NCI-H1930 (cell line): ENCODE measurements around the gene UPF2.
"Not testable (repeated sequence)": the region's sequence is repeated elsewhere in the genome, so short reads cannot be mapped to it uniquely, and the experiment has no call there.

Experiments used
- DNase-seq, 2 experiments: peaks; one replicate each; lab custom pipeline; 2025; lab: John Stamatoyannopoulos, UW

UPF2 gene

DNA sequence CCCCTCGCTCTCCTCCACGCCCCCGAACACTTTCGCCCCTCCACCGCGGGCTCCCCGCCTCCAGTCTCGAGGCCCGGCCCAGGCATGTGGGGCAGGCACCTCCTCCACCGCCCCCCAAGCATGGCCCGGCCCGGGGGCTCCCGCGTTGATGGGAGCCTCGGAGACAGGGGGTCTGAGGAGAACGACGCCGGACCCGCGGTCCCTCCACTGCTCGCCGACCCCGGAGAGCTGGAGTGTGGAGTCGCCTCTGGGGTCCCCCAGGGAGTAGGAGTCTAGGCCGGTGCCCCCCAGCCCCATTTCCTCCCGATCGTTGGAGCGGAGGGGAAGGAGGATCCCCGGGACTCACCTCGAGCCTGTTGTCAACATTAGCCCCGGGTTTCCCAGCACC lies 206 bp downstream of the UPF2 start:
- DNase-seq = no peak

DNA sequence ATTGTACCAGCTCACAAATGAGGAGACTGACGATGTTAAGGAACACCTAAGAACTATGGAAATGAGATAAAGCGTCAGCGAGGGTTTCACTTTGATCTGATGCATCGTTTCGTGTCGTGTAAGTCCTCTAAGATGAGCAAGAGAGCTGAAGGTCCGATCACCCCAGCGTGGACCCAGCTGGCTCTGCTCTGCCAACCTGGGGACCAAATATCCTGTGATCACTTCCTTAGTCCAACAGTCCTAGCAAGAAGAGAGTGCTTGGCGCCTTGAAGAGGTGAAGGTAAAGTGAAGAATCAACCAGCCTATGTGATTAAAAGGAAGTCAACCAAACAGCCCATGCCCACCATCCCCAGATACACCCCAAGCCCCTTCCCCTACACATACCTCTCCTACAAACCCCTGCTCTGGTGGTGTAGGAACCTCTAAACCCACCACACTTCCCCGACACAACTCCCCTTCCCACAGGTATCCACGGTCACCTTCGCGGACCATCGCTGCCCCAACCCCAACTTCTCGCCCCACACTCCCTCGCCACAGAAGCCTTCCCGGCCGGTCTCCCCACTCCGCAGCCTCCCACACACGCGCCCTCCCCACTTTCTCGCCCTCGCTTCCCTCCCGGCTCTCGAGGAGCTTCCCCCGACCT lies 722 bp downstream of the UPF2 start:
- no peak for DNase-seq

DNA sequence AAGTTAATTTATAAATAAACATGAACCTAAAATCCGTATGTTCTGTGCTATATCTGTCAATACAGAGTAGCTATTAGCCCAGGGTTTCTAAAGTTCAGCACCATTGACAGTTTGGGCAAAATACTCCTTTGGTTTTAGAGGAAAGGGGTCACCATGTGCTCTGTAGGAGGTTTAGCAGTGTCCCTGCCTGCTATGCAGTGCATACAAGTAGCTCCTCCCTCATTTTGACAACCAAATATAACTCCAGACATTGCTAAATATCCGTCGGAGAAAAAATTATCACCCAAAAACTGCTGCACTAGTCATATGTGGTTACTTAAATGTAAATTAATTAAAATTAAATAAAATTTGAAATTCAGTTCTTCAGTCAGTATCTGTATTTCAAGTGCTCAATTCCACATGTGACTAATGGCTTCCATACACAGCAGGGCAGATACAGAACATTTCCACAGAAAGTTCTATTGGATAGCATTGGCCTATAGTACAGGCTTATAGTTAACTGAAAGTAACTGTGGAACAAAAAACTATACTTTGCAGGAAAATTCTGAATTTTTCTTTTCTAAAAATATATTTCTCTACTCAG lies 6.4 kb downstream of the UPF2 start:
- DNase-seq = no peak

DNA sequence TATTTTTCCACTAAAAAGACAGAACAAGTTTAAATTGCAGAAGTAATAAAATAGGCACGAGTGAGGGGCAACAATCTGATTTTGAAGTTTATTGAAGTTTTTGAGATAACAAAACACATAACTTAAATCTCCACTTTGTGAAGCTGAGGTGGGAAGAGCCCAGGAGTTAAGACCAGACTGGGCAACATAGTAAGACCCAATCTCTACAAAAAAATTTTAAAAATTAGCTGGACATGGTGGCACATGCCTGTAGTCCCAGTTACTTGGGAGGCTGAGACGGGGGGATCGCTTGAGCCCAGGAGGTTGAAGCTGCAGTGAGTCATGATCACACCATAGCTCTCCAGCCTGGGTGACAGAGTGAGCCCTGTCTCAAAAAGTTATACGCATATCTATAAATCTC lies 11.2 kb downstream of the UPF2 start:
- DNase-seq = no peak

DNA sequence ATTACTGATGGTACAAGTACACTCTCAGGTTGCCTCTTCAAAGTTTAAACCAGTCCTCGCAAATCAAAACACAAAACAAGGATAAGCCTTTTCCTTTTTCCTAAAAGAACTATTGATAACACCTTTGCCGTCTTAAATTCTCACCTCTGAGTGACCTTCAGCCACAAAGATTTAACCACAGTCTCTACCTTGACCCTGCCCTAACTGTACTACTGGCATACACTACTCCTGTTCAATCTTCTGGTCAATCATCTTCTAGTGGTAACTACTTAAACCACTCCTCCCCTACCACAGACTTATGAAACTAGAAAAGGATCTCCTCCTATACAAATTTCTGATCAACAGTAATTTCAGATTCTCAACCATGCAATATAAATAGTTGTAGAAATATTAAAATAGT lies 15.1 kb downstream of the UPF2 start:
- DNase-seq = no peak

DNA sequence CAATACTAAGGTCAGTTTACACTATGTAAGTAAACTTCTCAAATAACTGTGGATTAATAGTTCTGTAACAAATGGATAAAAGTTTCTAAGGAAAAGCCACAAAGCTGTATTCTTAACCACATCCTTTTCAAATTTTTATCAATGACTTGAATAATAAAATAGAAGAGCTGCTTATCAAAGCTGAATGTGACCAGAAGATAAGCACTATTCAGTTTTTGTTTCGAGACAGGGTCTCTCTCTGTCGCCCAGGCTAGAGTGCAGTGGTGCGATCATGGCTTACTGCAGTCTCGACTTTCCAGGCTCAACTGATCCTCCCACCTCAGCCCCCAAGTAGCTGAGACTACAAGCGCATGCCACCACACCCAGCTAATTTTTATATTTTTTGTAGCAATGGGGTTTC lies 17.0 kb downstream of the UPF2 start:
- no peak for DNase-seq

DNA sequence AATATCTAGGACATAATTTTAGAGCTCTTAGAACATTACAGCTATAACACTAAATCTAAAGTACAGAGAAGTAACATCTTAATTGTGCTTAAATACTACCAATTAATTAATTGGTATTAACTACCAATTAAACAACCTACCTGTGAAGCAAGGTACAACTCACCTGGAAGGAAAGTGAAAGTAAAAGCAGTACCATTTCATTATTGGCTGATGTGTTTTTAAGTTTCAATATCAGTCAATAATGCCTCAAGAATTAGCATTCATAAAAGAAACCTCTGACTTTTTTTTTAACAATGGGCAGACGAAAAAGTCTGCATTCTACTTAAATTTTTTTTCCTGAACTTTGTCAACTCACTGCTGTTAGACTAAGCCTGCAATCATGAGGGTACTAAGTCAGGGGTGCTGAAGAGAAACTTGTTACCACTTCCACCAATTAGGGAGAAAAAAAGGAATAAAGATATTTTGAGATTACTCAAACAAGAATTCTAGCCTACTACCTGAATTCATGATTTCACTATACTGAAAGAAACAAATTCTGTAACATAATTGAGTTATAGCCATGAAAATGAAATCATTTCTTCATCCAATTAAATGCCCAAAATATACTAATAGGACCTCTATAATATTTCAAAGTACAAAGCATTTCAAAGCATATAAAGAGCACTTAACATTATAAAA lies 19.9 kb downstream of the UPF2 start:
- DNase-seq = no peak

DNA sequence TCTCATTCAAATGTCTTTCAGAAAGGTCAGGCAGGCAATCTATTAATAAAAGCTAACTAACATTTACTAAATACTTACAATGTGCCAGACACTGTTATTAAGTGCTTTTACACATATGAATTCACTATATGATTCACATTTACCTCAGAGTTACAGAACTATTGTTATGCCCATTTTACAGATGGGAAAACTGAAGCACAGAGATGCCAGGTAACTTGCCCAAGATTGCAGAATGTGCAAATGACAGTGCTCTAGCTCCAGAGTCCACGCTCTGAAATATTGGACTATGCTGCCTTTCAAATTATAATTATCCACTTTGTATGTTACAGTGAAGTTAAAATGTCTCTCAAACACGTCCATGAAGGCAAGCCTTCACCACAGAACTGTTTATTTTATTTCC lies 22.0 kb downstream of the UPF2 start:
- DNase-seq = no peak

DNA sequence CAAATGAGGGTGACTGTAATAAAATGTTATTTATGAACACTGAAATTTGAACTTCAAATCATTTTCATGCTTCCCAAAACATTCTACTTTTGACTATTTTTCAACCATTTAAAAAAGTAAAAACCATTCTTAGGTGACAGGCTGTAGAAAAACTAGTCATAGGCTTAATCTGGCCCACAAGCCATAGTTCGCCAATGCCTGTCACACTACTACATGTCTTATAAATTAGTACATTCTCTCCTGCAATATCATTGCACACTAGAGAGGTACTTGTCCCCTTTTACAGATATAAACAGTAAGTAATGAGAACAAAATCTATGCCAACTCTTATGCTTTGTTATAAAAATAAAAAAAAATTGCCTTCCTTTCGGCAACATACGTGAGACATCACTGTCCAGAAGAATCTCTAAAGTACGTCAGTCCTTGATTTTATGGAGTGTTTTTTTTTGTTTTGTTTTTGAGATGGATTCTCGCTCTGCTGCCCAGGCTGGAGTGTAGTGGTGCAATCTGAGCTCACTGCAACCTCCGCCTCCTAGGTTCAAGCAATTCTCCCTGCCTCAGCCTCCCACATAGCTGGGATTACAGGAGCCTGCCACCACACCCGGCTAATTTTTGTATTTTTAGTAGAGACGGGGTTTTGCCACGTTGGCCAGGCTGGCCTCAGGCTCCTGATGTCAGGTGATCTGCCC lies 23.2 kb downstream of the UPF2 start:
- DNase-seq = no peak

DNA sequence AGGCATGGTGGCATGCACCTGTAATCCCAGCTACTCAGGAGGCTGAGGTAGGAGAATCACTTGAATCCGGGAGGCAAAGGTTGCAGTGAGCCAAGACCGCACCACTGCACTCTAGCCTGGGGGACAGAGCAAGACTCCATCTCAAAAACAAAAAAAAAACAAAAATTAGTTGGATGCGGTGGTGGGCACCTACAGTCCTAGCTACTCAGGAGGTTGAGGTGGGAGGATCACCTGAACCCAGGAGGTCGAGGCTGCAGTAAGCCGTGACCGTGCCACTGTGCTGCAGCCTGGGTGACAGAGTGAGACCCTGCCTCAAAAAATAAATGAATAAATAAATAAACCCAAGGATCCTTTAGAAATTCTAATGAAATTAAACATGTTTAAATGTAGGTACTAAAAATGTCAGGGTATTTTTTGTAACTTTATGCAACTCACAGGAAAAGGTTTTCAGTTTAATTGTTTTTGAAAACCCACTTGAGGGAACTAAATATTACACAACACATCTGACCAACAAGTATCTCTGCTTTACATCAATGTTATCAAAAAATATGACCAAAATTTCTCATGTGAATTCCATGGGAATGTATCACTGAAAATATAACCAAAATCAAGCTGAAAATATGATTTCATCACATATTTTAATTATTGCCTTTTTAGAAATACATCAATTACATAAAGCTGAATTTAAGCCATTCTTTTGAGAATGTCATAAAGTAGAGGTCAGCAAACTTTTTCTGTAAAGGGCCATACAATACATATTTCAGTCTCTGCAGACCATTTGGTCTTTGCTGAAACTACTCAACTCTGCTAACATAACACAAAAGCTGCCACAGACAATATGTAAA lies 23.9 kb downstream of the UPF2 start:
- no peak for DNase-seq

DNA sequence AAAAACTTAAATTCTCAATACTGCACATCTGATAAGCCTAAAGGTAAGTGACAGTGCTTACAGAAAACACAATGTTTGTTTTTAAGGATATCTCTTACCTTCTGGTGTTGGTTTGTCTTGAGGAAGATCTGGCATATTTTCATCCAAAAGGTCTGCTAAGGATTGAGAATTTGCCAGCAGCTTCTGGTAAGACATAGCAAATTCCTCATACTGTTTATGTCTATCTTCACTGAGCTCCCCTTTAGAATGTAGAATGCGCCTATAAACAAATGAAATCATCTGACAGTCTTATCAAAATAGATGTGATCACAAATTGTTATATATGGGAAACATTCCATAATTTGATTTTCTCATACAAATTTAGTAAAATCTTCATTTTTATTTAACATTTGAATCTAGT lies 28.7 kb downstream of the UPF2 start:
- no peak for DNase-seq

DNA sequence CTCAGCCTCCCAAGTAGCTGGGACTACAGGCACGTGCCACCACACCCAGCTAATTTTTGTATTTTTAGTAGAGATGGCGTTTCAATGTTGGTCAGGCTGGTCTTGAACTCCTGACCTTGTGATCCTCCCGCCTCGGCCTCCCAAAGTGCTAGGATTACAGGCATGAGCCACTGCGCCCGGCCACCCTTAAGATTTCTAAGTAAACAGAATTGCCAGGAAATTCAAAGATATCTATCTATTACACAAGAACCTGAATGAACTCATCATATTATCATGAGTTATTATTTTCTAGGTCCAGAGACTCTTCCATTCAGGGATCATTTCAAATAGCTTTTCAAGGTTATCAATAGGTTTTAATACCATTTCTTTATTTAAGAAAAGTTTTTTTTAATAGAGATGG lies 29.2 kb downstream of the UPF2 start:
- DNase-seq = not testable (repeated sequence)

DNA sequence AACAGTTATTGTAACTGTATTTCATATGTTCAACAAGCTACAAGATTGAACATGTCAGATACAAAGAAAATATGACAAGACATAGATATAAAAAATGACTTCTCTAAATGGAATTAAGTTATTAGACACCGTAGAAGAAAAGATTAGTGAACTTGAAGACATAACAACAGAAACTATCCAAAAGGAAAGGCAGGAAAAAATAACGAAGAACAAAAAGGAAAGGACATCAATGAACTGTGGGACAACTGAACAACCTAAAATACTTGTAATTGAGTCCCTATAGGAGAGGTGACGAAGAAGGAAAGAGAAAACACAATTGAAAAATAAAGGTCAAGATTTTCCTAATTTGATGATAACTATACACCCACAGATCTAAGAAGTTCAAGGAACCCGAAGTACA lies 32.3 kb downstream of the UPF2 start:
- DNase-seq = no peak

DNA sequence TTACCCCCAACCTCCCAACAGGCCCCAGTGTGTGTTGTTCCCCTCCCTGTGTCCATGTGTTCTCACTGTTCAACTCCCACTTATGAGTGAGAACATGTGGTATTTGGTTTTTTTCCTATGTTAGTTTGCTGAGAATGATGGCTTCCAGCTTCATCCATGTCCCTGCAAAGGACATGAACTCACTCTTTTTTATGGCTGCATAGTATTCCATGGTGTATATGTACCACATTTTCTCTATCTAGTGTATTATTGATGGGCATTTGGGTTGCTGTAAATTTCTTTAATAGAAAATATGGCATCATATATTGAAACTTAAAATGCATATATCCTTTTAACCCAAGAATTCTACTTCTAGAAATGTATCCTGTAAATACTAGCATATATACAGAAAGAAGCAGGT lies 33.8 kb downstream of the UPF2 start:
- DNase-seq = not testable (repeated sequence)

DNA sequence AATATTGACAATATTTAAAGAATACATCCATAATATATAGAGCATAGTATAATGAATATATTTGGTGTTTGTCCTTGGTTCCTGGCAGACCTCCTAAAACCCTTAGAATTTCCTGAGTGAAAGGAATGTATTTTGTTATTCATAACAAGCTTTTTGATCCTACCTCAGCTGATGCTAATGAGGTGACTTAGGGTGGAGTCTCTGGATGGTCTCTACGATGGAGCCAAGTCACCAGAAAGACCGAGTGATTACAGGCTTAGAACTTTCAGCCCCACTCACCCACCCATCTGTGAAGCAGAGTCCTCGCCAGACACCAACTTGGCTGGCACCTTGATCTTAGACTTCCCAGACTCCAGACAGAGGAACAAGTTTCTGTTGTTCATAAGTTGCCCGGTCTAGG lies 35.9 kb downstream of the UPF2 start:
- DNase-seq = no peak

DNA sequence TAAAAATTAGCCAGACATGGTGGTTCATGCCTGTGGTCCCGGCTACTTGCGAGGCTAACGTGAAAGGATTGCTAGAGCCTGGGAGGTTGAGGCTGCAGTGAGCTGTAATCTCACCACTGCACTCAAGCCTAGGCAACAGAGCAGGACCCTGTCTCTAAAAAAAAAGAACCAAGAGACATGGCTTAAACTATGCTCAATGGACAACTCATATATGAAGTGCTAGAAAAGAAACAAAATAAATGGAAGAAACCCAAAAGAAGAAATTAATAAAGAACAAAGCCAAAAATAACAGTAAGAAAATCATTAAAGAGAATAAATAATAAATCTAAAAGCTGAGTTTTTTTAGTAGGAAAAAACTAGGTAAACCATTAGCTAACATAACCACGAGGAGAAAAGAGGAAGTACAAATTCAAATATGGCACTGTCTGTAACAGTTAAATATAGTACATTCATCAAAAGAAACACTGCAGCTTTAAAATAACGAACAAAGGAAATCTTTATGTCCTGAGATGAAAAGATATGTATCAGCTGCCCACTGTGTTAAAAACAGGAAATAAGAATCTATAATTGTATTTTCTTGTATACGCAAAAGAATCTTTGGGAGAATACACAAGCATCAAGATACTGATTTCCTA lies 48.7 kb downstream of the UPF2 start:
- DNase-seq = no peak

DNA sequence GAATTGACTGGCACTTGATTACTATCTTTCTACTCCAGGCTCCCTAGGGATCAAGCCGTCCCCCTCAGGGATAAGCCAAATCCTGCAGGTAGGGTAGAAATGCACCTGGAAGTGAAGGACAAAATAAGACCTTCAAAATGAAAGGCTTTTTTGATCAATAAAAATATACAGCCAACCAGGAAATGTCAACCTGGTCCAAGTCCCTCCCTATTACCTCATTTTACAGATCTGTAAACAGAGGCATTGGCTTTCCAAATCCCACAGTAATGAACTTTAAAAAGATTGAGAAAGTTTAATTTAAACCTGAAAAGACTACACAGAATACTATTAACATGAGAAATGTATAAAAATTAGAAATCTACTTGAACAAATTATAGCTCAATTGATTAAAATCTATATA lies 53.7 kb downstream of the UPF2 start:
- DNase-seq = no peak

DNA sequence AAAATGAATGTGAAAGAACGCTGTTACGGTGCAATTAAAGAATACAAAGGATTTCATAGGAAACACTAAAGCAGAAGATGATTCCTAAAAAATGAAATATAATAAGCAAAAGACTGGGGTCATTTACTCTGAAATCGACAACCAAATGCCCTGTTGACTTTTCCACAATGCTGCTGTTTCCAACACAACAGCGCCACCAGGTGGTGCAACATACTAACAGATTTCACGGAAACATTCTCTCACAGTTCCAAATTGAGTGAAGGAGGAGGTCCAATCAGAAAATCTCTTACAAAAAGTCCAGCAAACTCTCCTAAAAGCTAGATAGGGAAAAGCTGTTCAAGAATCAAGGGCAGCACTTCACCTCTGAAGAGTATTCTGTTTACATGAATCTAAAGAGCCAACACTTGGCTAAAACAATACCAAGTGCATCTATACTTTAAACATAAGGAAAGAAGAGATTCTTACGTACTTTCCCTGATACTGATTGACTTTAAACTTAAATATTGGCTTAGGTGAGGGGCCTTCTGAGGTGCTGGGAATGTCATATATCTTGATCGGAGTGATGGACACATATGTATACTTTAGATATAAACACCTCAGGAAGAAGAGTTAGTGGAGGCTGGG lies 55.9 kb downstream of the UPF2 start:
- DNase-seq = peak in 1 of 2 experiments; percentile 2

DNA sequence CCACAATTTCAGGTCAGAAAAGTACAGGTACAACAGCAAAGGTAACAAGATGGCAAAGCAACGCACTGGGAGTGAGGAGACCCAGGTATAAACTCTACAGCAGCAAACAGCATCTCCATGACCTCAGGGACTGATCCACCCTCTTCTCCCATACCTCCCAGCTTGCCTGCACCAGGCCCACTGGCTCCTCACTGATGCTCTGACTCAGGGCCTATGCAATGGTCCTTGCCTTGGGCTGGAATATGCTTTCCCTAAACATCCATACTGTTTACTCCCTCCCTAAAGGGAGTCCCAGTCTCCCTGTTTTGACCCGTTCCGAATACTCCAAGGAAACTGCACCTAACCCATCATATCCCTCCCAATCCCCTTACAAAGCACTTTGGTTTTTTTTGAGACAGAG lies 60.4 kb downstream of the UPF2 start:
- no peak for DNase-seq

DNA sequence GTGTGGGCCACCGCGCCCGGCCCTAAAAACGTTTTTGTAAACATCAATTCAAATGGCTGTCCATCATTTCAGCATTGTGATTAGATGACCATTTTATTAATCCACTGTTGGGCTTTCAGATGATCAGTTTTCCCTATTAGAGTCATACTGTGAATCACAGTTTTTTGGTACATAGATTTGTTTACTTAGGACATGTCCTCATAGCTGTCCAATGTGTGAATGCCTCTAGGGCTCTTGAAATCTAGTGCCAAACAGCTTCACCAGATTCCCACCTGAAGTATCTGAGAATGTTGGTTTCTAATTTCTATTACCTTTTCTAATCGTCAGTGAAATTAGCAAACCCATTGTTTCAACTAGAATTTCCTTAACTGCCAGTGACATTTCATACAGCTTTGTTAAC lies 66.8 kb downstream of the UPF2 start:
- no peak for DNase-seq

DNA sequence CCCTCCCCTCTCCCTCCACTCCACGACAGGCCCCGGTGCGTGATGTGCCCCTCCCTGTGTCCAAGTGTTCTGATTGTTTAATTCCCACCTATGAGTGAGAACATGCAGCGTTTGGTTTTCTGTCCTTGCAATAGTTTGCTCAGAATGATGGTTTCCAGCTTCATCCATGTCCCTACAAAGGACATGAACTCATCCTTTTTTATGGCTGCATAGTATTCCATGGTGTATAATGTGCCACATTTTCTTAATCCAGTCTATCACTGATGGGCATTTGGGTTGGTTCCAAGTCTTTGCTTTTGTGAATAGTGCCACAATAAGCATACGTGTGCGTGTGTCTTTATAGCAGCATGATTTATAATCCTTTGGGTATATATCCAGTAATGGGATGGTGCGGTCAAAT lies 70.1 kb downstream of the UPF2 start:
- DNase-seq = not testable (repeated sequence)
